Aorta (tissue), 5 donors: Measurements from ENCODE around the gene ATXN1. TPM values are rescaled to one million over a fixed set of nuclear protein-coding genes. Genes with fewer than 3 reads are reported as not detected.

Experiments
- ATAC-seq: fragments of 200-7000 bp; cut with Tn5 transposase; one replicate; pipeline ENCODE4 v1.9.1; 2022; ENCODE audit warnings: moderate library complexity; ENCODE audit not compliant: low FRiP score
- DNase-seq, 2 donors: peaks; one replicate each; pipeline ENCODE4 v3.0.0-alpha.2; 2020
- H3K27ac ChIP-seq, 2 donors: one replicate each; pipeline ENCODE4 v1.5.1; 2013; ENCODE audit warnings: low read length in 2 of 2, mild to moderate bottlenecking in 2 of 2, moderate library complexity in 2 of 2, control low read depth in 1 of 2, inconsistent platforms in 1 of 2, low read depth in 1 of 2
- H3K27me3 ChIP-seq, 2 donors: one replicate each; pipeline ENCODE4 v1.6.1; 2013; ENCODE audit warnings: control low read depth in 1 of 2, low read length in 1 of 2, mild to moderate bottlenecking in 1 of 2, moderate library complexity in 1 of 2; ENCODE audit not compliant: insufficient read depth in 2 of 2, control insufficient read depth in 1 of 2
- H3K36me3 ChIP-seq, 2 donors: one replicate each; pipeline ENCODE4 v1.6.1; 2013; ENCODE audit warnings: control low read depth in 1 of 2, low read length in 1 of 2, mild to moderate bottlenecking in 1 of 2; ENCODE audit not compliant: insufficient read depth in 2 of 2, control insufficient read depth in 1 of 2
- H3K4me1 ChIP-seq, 2 donors: one replicate each; pipeline ENCODE4 v1.6.1; 2013; ENCODE audit warnings: low read length in 2 of 2, control low read depth in 1 of 2, mild to moderate bottlenecking in 1 of 2, moderate library complexity in 1 of 2; ENCODE audit not compliant: insufficient read depth in 2 of 2, control insufficient read depth in 1 of 2
- H3K4me3 ChIP-seq, 2 donors: one replicate each; pipeline ENCODE4 v1.5.1; 2013; ENCODE audit warnings: low read length in 2 of 2, control low read depth in 1 of 2, mild to moderate bottlenecking in 1 of 2
- H3K9me3 ChIP-seq: one replicate; pipeline ENCODE4 v1.6.1; 2013; ENCODE audit warnings: mild to moderate bottlenecking, low read length; ENCODE audit not compliant: control insufficient read depth
- WGBS, 2 donors: extraction: QIAGEN DNeasy Blood & Tissue Kit; methylation state at CpG; one replicate each; pipeline ENCODE4 v1.1.7; 2013; 5-methylcytosine and 5-hydroxymethylcytosine counted together
- intact Hi-C, 2 donors: fragments of 100-400 bp; cut with DNase I; formaldehyde crosslinking; loops; one replicate each; pipeline versions ENCODE4 v1.14.2 to v1.15.0; 2022
- polyA plus RNA-seq, 2 donors: library from polyadenylated mRNA; stranded (reverse); fragments of 200-250 nt; gene quantifications; one replicate each; pipeline ENCODE4 v1.2.3, GENCODE V29; 2013
- total RNA-seq, 2 donors: library from RNA; stranded (reverse); fragmentation: NEBNext Ultra II Directional; extraction: Animal tissue kit (Norgen Biotek cat#: 25700); gene quantifications; one replicate each; pipeline ENCODE4 v1.2.1, GENCODE V29; 2021
- donor health status: healthy with polysubstance abuse.
- donor health status: Bipolar disorder and iron deficiency.
- donor health status: DM: no; HTN: no; CAD: no.
- donor health status: DM: no; HTN: no; CAD: no.
- donor health status: DM: yes; HTN: yes; CAD: no.

ATXN1 gene
- total and polyA plus RNA-seq, 4 donors = 11.5 to 85.5 (median 45.8) TPM

GRCh38 chr6:16511723-16512489, 249.4 kb downstream of the ATXN1 start:
- no peaks in the 10 kb centered on the region for H3K27me3 ChIP-seq
- H3K36me3 ChIP-seq = no peaks in the 10 kb centered on the region
- H3K27ac ChIP-seq = no peak overlapping the region
- H3K9me3 ChIP-seq = no peaks in the 10 kb centered on the region
- intact Hi-C loops = loop anchor here (5.0 to 10.0 kb wide), 6 partner anchors 175 to 573 kb away; partner anchors contain the start of gene ATXN1 (in 1 of the 2)
- H3K4me3 ChIP-seq = no peak overlapping the region
- DNase-seq = no peak
- no peak for ATAC-seq
- 74 to 75% methylated on average over 10 of the region's 10 CpGs for WGBS, 2 donors
- peaks cover 7 to 11% of the 10 kb centered on the region in 2 donors for H3K4me1 ChIP-seq

- no peaks in the 10 kb centered on the region for H3K27me3 ChIP-seq
- H3K9me3 ChIP-seq = no peaks in the 10 kb centered on the region
- intact Hi-C loops = loop anchor here (5.0 to 10.0 kb wide), 6 partner anchors 174 to 574 kb away; partner anchors contain the start of gene ATXN1 (in 1 of the 2)
- 53 to 57% methylated on average over 4 of the region's 4 CpGs for WGBS, 2 donors
- no peak overlapping the region for H3K27ac ChIP-seq
- DNase-seq = no peak
- H3K4me3 ChIP-seq = no peak overlapping the region
- H3K36me3 ChIP-seq = no peaks in the 10 kb centered on the region
- ATAC-seq = no peak
- peaks cover 7 to 11% of the 10 kb centered on the region in 2 donors for H3K4me1 ChIP-seq
These were observed 250.1 kb downstream of the ATXN1 start for GRCh38 chr6:16511040-16511660.

GRCh38 chr6:16510245-16510644, 251.0 kb downstream of the ATXN1 start:
- no peak for ATAC-seq
- Histone ChIP-seq H3K4me1 (peaks cover 11 to 14% of the 10 kb centered on the region in 2 donors), H3K4me3 (no peak overlapping the region), H3K36me3 (no peaks in the 10 kb centered on the region), H3K9me3 (no peaks in the 10 kb centered on the region), H3K27me3 (no peaks in the 10 kb centered on the region), H3K27ac (no peak overlapping the region)
- intact Hi-C loops = loop anchor here (5.0 to 10.0 kb wide), 6 partner anchors 173 to 575 kb away; partner anchors contain the start of gene ATXN1 (in 1 of the 2)
- WGBS, 2 donors = 64 to 68% methylated on average over 2 of the region's 2 CpGs
- DNase-seq = no peak

DNA sequence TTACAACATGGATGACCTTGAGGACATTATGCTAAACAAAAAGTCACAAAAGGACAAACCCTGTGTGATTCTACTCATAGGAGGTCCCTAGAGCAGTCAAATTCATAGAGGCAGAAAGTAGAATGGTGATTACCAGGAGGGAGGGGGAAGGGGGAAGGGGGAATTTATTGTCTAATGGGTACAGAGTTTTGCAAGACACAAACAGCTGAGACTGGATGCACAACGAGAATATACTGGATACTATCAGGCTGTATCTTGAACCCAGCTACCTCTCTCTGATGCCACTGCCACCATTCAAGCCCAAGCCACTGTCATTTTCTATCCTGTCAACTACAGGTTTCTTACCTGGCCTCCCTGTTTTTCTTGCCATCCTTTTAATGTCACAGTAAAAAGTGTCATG, 252.3 kb downstream of the ATXN1 start:
- no peaks in the 10 kb centered on the region for H3K9me3 ChIP-seq
- peaks cover 8 to 16% of the 10 kb centered on the region in 2 donors for H3K4me1 ChIP-seq
- H3K4me3 ChIP-seq = no peak overlapping the region
- 86 to 89% methylated on average over 1 of the region's 1 CpG for WGBS, 2 donors
- no peak overlapping the region for H3K27ac ChIP-seq
- no peaks in the 10 kb centered on the region for H3K27me3 ChIP-seq
- intact Hi-C loops = no loop called here
- no peak for DNase-seq
- H3K36me3 ChIP-seq = no peaks in the 10 kb centered on the region
- no peak for ATAC-seq

DNA sequence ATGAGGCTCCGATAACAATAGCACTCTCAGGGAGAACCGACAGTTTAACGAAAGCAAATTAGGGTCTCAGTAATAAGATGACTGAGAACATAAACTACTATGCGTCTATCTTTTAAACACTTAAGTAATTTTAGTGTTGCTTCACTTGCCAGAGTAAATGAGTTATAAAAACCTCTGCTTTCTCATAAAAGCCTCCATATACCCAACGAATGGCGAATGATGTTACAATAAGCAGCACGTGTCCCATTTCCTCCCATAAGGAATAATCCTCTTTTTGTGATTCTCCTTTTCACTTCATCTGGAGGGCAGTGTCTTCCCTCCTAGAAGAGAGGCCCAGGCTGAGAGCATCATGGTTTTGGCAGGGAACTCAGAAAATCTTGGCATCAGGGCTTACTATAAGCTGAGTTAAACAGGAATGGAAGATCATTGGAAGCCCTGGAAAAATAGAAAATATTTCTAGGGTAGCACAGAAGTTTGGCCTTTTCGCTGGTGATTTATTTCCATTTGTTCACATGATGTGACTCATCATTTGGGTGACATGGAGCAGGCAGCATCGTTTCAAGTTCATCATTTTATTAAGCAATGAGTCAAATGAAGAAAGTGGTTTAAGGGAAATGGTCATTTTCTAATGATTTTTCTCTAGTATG, 255.4 kb downstream of the ATXN1 start:
- 13 to 16% methylated on average over 9 of the region's 9 CpGs for WGBS, 2 donors
- peak; percentile 76 for ATAC-seq
- intact Hi-C loops = no loop called here

DNA sequence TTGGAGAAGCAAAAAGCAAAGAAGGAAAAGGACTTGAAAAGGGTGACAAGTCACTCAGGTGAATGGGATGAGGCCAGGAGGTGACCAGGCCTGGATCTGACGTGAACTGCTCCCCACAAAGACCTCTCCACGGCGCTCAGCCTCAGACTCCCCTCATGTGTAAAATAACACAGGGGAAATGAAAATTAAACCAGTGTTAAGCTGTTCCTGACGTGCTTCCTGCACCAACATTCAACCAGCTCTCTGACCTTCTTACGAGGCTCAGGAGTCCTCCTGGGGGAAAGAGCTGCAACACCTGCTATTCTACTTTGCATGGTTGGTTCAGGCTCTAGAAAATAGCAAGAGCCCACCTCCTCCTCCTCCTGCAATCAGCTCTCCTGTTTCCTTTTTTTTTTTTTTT, 256.7 kb downstream of the ATXN1 start:
- H3K27ac ChIP-seq = no peak overlapping the region
- no peak for ATAC-seq
- 72 to 86% methylated on average over 5 of the region's 5 CpGs for WGBS, 2 donors
- intact Hi-C loops = no loop called here
- no peaks in the 10 kb centered on the region for H3K36me3 ChIP-seq
- peaks cover 0 to 10% of the 10 kb centered on the region in 2 donors for H3K4me1 ChIP-seq
- no peak for DNase-seq
- H3K9me3 ChIP-seq = no peaks in the 10 kb centered on the region
- H3K27me3 ChIP-seq = no peaks in the 10 kb centered on the region
- no peak overlapping the region for H3K4me3 ChIP-seq

More for the DNA sequence above, 255.4 kb downstream of the ATXN1 start:
- Histone ChIP-seq H3K27me3 (no peaks in the 10 kb centered on the region), H3K4me1 (peaks cover 0 to 10% of the 10 kb centered on the region in 2 donors), H3K36me3 (no peaks in the 10 kb centered on the region), H3K9me3 (no peaks in the 10 kb centered on the region), H3K27ac (no peak overlapping the region), H3K4me3 (no peak overlapping the region)
- DNase-seq = no peak

DNA sequence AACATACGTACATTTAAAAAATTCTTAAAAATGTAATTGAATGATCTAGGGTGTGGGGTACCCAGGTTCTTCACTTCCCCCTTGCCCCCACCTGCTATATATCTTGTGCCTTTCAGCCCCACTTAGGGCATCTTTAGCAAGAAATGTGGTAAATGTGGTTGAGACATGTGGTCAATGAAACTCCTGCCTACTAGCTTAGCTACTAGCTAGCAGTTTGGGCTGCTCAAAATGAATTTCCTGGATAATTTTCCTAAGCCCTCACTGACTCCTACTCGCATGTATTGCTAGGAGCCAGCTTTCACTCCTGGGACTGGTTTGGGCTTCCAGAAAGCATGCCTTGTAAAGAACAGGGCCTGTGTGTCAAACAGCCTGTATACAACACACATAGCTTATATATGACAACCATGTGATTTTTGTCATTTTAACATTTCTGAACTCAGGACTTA, 257.3 kb downstream of the ATXN1 start:
- H3K27me3 ChIP-seq = no peaks in the 10 kb centered on the region
- intact Hi-C loops = no loop called here
- no peaks in the 10 kb centered on the region for H3K36me3 ChIP-seq
- no peak overlapping the region for H3K4me3 ChIP-seq
- WGBS, 2 donors = 51 to 58% methylated on average over 2 of the region's 2 CpGs
- no peaks in the 10 kb centered on the region for H3K9me3 ChIP-seq
- H3K4me1 ChIP-seq = peaks cover 0 to 13% of the 10 kb centered on the region in 2 donors
- no peak for DNase-seq
- no peak for ATAC-seq
- no peak overlapping the region for H3K27ac ChIP-seq

DNA sequence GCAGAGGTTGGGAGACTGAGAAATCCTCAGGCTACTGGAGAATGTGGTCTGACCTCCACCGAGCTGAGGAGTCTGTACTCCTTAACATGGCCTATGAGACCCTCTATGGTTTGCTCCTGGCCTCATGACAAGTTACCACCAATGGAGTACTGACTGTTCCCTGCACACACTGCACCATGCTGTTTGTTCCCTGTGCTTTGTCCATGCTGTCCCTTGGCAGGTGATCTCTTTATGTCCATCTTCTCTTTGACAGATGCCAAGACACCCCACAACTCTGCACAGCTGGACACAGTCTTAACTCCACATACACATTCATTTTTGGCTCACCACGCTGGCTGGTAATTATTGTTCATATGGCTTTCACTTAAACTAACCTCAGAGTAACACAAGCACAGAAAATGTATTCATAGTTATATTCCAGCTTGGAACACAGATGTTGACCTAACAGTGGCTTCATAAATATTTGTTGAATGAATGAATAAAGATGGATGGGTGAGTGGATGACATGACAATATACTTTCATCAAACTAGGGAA, 258.0 kb downstream of the ATXN1 start:
- 93 to 95% methylated on average over 2 of the region's 2 CpGs for WGBS, 2 donors

More for the DNA sequence above, 258.0 kb downstream of the ATXN1 start:
- Histone ChIP-seq H3K36me3 (no peaks in the 10 kb centered on the region), H3K27me3 (no peaks in the 10 kb centered on the region), H3K9me3 (no peaks in the 10 kb centered on the region), H3K27ac (no peak overlapping the region), H3K4me3 (no peak overlapping the region), H3K4me1 (peaks cover 0 to 13% of the 10 kb centered on the region in 2 donors)
- ATAC-seq (no peak), DNase-seq (no peak)
- intact Hi-C loops = no loop called here
